ENCODE data around the gene MED7.
"Not testable (repeated sequence)": the region's sequence is repeated elsewhere in the genome, so short reads cannot be mapped to it uniquely, and the experiment has no call there.

The MED7 gene

GRCh38 chr5:157142317-157143126 is at the start of gene MED7:
MED7 (minus strand) TSS chr5:157142865; CDS start chr5:157139431, 3,434 bp downstream.
- DNase-seq: peak; percentile 99

DNA sequence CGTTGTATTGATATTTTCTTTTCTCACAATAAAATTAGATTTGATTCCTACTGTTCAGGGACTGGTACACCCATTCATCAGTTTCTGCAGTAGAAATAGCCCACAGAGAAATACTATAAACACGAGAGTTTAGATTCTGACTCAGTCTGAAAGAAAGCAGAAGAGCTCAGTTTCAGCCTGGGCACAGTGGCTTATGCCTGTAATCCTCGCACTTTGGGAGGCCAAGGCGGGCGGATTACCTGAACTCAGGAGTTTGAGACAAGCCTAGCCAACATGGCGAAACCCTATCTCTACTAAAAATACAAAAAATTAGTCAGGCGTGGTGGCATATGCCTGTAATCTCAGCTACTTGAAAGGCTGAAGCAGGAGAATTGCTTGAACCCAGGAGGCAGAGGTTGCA is 46.6 kb upstream of the MED7 start:
- DNase-seq: no peak

GRCh38 chr5:157188270-157188669 is 45.6 kb upstream of the MED7 start:
- no peak for DNase-seq

DNA sequence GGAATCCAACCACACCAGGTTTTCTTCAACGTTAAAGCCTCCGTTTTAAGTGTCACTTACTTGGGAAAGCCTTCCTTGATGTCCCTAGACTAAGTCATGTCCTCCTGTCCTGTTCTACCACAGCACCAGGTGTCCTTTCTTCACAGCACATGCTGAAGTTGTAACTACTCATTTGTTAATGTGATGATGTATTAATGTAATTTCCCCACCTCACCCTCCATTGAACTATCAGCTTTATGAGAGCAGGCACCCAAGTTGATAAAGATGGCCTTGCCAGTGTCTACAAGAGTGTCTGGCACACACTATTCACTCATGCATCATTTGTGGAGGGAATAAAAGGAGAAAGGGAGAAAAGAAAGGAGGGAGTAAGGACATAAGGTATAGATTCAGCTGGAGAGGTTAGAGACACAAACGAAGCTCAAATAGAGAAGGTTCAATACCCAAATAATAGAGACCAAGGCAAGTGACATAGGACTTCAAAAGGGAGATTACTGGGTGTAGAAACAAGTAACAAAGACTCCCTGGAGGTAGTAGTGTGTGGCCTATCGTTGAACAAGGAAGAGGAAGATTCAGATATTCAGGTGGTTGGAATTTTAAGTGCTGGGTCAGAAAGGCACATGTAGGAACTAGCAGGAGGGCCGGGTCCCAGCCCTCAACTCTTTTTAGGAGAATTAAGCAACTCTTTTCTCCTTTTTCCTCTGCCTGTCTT is 44.5 kb upstream of the MED7 start:
- DNase-seq: no peak

- DNase-seq: no peak
Observed at GRCh38 chr5:157186309-157187045, 43.8 kb upstream of the MED7 start.

DNA sequence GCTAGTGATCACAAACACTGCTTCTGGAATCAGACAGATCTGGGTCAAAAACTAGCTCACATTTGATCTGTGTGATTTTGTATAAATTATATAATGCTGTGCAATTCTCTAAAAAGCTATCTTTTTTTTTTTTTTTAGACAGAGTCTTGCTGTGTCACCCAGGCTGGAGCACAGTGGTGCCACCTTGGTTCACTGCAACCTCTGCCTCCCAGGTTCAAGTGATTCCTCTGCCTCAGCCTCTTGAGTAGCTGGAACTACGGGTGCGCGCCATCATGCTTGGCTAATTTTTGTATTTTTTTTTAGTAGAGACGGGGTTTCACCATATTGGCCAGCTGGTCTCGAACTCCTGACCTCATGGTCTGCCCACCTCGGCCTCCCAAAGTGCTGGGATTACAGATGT is 42.5 kb upstream of the MED7 start:
- DNase-seq: not testable (repeated sequence)

GRCh38 chr5:157184117-157184670 is 41.5 kb upstream of the MED7 start:
- no peak for DNase-seq

GRCh38 chr5:157182143-157182757 is 39.6 kb upstream of the MED7 start:
- no peak for DNase-seq

DNA sequence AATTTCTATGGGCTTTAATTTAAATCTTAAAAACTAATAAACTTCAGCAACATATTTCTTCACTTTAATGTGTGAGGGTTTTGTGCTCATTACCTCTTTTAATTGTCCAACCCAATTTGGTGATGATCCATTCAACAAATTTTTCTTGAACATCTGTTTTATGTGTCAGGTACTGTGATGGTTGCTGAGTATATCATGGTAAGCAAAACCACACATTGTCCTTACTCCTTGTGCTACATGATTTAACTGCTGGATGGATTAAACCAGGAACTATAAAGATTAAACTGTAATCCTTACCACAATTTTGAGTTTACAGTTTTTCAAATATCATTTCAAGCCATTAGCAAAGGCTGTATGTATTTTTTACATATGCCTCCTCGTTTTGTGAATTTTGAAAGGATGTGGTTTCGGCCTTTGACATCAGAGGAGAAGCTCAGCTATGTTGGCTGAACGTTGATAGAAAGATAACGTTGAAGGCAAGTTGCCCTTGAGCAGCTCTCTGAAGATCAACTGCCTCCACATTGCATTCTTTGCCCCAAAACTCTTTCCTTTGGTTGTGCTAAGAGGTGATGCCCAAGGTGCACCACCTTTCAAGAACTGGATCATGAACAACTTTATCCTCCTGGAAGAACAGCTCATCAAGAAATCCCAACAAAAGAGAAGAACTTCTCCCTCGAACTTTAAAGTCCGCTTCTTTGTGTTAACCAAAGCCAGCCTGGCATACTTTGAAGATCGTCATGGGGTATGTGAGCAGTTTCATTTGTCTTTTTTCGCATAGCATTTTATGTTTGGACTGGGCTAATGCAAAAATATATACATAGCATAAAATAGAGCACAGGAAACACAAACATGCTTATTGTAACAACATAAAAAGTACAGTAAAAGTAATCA is 38.0 kb upstream of the MED7 start, which contains the start of gene ITK:
TSS of gene ITK (plus strand) at position 467 of the 891 bp plus-strand sequence. CDS start at position 605, 138 bp downstream.
- no peak for DNase-seq

DNA sequence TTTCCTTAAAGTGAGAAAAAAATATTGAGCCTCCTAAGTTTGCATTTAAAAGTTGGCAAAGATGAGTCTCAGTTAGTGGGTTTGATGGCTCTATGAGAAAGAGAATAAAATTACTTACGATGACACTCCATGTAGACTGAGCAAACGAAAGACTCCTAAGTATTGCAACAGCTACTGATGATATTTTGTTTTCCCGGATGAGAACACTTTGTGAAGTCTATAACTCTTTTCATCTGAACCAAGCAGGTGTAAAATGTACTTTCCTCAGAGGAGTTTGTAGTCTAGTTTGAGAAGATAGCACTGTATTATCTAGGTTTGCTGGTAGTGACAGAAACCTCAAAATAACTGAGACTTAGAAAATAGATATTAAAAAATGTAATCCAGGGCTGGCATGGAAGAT is 36.3 kb upstream of the MED7 start:
- DNase-seq: no peak

GRCh38 chr5:157177953-157178352 is 35.3 kb upstream of the MED7 start:
- peak; percentile 5 for DNase-seq

DNA sequence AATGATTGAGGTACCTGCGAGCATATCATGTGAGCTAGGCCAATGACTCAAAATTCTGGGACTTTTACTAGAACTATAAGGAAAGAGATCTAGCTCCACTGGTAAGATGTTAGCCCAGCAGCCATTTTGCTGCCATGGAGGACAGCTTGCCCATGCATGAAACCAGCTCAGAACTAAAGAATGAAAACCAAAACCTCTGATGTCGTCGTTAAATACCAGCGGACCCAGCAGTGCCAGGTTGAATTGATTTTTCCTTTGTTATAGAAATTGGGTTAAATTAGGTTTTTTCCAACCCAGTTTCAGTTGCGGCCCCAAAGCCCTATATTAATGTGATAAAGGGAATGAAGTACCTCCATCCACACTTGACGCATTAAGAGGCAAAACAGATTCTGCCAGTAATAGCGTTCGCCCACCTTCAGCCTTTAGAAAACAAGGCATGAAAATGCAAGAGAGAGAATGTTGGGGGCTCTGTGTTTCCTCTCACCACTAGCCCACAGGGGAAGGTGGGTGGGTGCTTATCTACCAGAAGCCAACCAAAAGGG is 32.5 kb upstream of the MED7 start:
- no peak for DNase-seq

DNA sequence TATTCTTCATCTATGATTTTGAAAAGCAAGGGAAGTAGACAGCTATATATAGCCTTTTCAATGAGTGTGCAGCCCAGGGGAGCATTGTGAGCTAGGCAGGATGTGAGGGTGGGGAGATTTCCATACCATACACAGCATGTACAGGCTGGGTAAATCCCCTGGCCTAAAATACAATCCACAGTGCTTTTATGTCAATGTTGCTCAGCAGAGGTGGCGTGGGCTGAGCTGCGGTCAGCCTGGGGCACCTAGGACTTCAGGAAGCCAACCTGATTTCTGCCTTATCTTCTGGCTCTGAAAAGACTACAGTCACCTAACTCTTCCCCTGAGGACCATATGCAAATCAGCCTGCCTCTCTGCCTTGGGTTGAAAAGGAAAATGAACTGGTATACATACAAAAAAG is 29.7 kb upstream of the MED7 start:
- DNase-seq: no peak

GRCh38 chr5:157168286-157168685 is 25.6 kb upstream of the MED7 start:
- no peak for DNase-seq

DNA sequence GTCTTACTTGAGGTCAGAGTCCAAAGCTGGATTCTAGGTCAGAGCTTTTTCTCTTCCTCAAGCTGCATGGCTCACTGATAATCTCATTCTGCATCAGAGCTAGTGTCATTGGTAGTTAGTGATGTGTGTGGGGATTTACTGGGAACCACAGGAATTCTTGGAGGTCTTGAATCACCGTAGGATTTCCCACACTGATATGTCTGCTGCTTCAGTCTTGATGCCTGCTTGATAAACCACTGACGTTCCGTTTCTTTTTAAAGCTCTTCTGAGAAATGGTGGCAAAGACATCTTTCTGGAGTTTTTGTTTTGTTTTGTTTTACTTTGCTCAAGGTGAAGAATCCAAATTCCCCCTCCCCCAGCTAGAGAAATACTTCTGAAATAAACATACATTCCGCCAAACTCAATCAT is 24.6 kb upstream of the MED7 start:
- no peak for DNase-seq

DNA sequence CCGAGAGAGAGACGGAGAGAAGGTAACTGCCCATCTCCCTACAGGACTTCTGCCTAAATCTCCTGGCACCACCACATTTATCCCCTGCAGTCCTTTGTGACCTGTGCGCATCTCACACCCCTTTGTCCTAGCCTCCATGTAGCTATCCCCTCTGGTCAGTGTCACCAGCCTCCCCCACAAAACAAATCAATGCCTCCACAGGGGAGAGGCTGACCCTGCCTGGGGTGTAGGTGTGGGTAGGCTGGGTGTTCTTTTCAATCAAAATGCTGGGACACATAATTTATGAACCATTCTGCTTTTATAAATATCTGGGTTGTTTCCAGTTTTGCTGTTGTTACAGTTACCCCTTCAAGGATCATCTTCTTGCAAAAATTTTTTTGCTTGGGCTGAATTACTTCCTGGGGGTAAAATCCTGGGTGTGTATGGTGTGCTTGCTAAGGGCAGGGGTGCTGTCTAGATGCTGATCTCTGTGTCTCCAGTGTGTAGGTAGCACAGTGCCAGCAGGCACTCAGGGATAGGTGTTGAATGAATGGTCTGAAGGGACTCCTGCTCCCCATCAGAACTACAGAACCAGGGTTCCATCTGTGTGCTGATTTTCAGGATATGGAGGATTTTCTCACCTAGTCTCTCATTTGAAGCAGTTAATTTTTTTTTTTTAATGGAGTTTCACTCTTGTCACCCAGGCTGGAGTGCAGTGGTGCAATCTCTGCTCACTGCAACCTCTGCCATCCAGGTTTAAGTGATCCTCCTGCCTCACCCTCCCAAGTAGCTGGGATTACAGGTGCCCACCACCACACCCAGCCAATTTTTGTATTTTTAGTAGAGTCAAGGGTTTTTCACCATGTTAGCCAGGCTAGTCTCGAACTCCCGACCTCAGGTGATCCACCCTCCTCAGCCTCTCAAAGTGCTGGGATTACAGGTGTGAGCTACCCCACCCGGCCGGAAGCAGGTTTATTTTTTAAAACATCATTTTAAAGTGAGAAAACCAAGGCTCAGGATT is 23.8 kb upstream of the MED7 start, which contains the start of gene GARIN3:
TSS of gene GARIN3 (minus strand) at position 51 of the 1,000 bp plus-strand sequence. CDS start 96 bp downstream, outside the sequence.
- no peak for DNase-seq

GRCh38 chr5:157165668-157166067 is 23.0 kb upstream of the MED7 start:
- DNase-seq: no peak

DNA sequence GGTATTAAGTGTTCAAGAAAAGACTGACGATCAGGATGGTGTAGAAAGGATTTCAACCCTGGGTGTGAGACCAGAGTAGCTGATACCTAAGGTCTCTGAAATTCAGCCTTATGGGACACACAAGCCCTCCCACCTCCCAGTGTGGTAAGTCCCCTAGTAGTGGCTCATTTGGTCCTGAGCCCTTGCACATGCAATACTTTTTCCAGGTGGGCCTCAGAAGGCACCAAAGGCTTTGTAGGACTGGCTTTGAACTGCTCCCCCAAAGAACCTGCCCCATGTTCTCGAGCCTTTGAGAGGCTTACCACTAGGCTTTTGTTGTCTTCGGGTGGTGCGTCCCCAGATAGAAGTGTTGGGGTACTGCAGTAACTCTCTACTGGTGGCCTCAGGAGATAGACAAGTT is 22.6 kb upstream of the MED7 start:
- no peak for DNase-seq

DNA sequence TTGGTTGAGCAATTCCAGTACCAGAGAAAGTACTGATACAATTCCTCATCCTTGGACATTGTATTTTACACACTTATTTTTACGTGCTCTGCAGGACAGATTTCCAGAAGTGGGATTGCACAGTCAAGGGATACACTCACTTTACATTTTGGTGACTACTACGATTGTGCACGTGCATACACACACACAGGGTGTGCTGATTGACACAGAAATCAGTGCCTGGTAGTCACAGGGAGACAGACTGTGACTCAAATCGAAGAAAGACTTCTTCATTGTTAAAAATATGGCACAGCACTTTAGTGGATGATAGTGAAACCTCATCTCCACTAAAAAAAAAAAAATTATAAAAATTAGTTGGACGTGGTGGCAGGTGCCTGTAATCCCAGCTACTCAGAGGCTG is 21.9 kb upstream of the MED7 start:
- no peak for DNase-seq
